ENCODE measurements around the gene FGGY.

GRCh38 chr1:59484096-59484495 is 187.2 kb downstream of the FGGY start:
- TF ChIP-seq CTCF (conservative IDR thresholded peaks at IDR 0.05 in 1 of 2, IDR thresholded peaks at IDR 0.05 in 1 of 2; ENCODE audit: extremely low read depth in 1 of 2, insufficient read depth in 1 of 2, low read depth in 1 of 2, low read length in 2 of 2) (no peak), EZH2 (IDR thresholded peaks at IDR 0.05; ENCODE audit: borderline replicate concordance, low read length) (no peak)
